Right ventricle myocardium inferior (tissue), 1 donor: ENCODE data around the gene RNF187. TPM values are rescaled to one million over a fixed set of nuclear protein-coding genes. Genes with fewer than 3 reads are reported as not detected.

Experiments used
- ATAC-seq: fragments of 200-7000 bp; cut with Tn5 transposase; one replicate; pipeline ENCODE4 v1.9.1; 2020; ENCODE audit warnings: mild to moderate bottlenecking, moderate library complexity
- DNase-seq: peaks from one replicate; pipeline ENCODE4 v3.0.0; 2021; ENCODE audit errors: missing footprints
- intact Hi-C: fragments of 100-400 bp; cut with DNase I; formaldehyde crosslinking; loops from one replicate; pipeline ENCODE4 v1.11.0; 2022
- long read RNA-seq: library from polyadenylated mRNA; unstranded; transcript quantifications from one replicate; pipeline ENCODE4 v2.0.0, GENCODE V29; 2021
- total RNA-seq: library from RNA; stranded (reverse); fragmentation: NEBNext Ultra II Directional; extraction: Animal tissue kit (Norgen Biotek cat#: 25700); gene quantifications from one replicate; pipeline ENCODE4 v1.2.1, GENCODE V29; 2021
- donor health status: DM: no; HTN: yes; CAD: no; lungs with severe emphysema.

Gene RNF187
- 85.4 TPM for total RNA-seq
- long read RNA-seq, transcript RNF187-201 (4 exons, 3,017 nt) = major isoform, 129 of 163 reads
- long read RNA-seq, partial matches to known transcripts = 2 of 163 reads
- long read RNA-seq, other reads (novel, unspliced or antisense) = 32 of 163 reads

DNA sequence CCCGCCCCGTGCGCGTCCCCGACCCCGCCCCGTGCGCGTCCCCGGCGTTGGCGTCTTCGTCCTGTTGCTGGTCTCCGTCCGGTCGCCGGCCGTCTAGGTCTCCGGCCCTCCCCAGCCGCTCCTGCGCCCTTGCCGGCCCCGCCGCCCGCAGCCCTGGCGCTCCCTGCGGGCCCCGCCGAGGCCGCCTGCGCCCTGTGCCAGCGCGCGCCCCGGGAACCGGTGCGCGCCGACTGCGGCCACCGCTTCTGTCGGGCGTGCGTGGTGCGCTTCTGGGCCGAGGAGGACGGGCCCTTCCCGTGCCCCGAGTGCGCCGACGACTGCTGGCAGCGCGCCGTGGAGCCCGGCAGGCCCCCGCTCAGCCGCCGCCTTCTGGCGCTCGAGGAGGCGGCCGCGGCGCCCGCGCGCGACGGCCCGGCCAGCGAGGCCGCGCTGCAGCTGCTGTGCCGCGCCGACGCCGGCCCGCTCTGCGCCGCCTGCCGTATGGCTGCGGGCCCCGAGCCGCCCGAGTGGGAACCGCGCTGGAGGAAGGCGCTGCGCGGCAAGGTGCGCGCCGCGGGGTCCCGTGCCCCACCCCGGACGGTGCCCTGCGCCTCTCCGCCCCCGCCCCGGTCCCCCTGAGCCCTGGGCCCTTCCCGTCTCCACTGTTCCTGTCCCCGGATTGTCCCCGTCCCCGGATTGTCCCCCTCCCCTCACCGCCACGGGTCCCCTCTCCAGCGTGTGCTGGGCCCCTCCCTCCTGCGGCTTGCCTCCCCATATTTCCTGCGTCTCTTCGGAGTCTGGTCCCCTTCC, at the start of gene RNF187:
RNF187 (plus strand) TSS at position 47 of the 789 bp plus-strand sequence.
- intact Hi-C loops = loop anchor here (10.0 kb wide), 1 partner anchor 113 kb away; no protein-coding TSS in a partner anchor
- peak; percentile 95 for DNase-seq
- peak; percentile 91 for ATAC-seq

DNA sequence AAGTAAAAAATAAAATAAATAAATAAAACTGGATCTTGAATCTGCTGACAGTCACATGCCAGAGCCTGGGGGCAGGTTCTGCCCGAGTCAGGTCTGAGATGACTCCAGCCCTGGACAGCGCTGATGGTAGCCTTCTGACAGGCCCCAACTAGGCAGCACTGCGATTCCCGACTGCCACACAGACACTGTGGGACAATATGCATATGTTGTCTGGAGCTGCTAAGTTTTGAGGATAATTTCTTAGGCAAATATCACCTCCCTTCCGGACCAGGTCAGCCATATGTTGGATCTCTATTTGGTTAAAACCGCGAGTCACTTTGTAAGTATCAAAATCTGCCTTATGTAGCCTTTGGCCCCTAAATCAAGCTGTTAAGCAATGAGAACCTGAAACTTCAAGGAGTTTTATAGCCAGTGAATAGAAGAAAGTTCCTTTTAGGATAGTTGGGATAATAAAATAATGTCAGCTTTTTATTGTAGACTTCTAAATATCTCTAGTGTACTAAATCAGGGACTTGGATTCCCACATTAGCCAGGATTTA, 49.7 kb upstream of the RNF187 start:
- DNase-seq (peak; percentile 22), ATAC-seq (no peak)
- intact Hi-C loops = no loop called here

DNA sequence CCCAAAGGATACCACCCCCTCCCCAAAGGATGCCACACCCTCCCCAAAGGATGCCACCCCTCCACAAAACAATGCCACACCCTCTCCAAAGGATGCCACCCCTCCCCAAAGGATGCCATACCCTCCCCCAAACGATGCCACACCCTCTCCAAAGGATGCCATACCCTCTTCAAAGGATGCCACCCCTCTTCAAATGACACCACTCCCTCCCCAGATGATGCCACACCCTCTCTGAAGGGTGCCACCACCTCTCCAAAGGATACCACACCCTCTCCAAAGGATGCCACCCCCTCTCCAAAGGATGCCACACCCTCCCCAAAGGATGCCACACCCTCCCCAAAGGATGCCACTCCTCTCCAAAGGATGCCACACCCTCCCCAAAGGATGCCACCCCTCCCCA, 48.9 kb upstream of the RNF187 start:
- intact Hi-C loops = no loop called here
- ATAC-seq (no peak), DNase-seq (peak; percentile 15)

DNA sequence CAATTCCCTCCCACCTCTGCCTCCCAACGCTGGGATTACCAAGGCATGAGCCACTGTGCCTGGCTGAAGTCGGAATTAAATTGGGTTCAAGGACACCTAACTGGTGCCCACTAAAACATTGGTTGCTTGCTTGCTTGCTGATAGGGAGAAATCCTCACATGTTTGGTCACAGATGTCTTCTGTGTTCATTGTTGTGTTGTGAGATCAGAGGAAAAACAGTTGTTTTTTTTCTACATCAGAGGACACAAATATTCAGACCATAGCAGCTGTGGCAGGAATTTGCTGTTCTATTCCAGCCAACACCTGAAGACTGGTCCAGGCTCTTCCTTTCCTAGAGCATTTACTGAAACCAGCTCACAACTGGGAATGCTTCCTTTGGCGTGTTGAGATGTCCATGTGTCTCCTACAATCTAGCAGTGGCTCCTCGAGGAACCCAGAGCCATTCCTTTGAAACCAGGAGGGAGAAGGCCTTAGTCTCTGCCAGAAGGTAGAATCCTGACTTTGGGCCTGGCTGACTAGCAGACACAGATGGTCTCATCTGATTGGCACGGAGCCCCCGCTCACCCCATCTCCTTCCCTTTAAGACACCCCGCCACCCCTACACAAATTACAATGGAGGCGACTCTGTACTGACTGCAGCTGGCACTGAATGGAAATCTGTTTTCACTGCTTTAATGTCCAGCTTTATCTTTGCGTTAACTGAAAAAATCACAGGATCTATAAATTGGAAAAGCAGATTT, 46.3 kb upstream of the RNF187 start:
- no peak for ATAC-seq
- DNase-seq = no peak
- intact Hi-C loops = no loop called here

DNA sequence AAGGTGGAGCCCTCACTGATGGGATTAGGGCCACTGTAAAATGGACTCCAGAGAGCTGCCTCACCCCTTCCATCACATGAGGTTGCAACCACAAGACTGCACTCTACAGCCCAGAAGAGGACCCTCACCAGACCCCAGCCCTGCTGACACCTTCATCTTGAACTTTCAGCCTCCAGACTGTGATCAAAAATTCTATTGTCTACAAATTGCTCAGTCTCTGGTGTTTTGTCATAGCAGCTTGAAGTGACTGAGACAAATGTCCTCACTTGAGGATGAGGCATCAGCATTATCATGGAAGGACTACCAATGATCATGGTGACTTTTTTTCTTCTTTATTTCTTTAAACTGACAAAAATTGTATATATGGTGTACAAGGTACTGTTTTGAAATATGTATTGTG, 43.8 kb upstream of the RNF187 start:
- ATAC-seq (no peak), DNase-seq (no peak)
- intact Hi-C loops = no loop called here

DNA sequence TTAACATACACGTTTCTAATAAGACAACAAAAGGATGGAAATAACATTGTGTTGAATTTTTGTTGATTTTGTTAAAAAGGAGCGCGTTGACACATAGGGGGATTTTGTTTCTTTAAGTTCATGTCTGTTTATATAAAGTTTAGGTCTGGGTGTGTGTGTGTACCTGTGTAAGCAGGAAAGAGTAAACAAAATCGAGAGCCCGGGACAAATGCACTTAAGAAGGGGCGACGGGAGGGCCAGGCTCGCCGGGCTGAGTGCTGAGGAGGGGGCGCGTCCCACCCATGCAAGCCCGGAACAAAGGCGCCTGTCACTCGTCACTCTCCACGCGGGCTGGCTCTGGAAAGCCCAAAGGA, 41.7 kb upstream of the RNF187 start:
- DNase-seq (no peak), ATAC-seq (no peak)
- intact Hi-C loops = no loop called here

DNA sequence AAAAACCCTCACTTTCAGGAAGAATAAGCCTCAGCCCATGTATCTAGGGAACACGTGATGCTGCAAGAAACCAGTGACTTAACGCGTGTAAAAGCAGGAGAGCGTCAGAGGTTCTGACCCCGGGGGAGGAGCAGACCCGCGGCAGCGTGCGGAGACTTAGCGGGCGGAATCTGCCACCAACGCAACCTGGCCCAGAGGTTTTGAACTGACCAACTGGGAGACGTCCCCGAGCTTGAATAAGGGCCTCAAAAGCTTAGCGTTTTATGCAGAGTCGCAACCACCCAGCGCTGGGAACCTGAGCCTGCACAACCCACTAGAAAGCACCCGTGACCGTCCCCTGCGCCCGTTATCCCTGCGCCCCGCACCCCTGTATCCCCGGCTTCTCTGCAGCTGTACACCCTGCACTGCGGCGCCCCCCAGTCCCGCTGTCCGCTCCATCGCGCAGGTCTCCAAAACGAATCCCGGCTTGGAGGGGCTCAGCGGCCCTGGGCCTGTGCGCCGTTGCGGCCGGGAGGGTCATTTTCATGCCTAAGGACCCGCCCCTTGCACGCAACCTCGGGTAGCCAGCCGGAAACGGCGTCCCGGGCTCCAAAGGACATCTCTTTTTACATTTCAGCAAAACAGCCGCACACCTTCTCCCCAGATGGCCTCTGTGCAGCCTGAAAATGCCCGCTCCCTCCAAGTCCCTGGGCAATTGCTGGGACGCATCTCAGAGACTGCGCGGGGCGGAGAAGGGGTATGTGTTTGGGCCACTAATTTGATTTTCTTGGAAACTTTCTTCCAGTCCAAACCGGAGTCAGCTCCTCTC, 41.1 kb upstream of the RNF187 start:
- peak; percentile 61 for ATAC-seq
- no peak for DNase-seq
- intact Hi-C loops = no loop called here

DNA sequence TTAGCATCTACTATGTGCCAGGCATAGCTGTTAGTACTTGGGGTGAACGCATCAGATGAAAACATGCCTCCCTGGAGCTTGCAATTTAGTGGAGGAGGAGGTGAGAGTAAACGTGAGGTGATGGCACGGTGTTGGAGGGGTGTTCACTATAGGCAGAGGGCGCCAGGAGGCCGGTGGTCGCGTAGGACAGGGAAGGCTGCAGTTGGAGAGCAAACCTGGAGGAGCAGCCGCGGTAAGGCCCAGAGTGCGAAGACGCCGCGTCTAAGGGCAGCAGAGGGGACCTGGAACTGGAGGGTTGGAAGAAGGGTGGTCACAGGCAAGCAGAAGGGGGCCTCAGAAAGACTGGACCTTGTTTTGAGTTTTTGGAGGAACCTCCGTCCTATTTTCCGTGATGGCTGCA, 40.3 kb upstream of the RNF187 start:
- DNase-seq = no peak
- intact Hi-C loops = no loop called here
- ATAC-seq = no peak

DNA sequence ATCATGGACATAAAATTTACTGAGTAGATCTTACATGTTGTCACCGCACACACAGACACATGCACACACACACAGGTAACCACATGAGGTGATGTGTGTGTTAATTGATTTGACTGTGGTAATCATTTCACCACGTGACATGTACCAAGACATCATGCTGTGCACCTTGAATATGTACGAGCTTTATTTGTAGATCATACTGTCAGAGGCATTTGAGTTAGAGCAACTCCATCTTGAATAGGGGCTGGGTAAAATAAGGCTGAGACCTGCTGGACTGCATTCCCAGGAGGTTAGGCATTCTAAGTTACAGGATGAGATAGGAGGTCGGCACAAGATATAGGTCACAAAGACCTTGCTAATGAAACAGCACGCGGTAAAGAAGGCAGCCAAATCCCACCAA, 38.8 kb upstream of the RNF187 start:
- ATAC-seq (no peak), DNase-seq (no peak)
- intact Hi-C loops = no loop called here

DNA sequence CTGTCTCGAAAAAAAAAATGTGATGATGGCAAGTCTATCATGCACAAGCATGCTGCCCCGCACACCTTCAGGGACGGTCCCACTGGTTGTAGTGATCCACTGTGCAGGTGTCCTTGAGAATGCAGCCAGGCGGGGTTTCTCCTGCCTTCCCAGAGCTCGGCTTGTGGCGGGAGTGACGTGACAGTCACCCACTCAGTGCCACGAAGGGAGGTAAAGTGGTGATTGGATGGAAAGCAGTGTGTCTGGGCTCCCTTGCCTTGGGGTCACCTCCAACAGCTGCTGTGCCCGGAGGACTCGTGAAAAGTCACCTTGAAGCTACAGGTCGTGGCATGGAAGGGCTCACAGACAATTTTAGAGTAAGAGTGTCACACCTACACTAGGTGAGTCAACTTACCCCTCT, 37.0 kb upstream of the RNF187 start:
- ATAC-seq (no peak), DNase-seq (no peak)
- intact Hi-C loops = no loop called here

DNA sequence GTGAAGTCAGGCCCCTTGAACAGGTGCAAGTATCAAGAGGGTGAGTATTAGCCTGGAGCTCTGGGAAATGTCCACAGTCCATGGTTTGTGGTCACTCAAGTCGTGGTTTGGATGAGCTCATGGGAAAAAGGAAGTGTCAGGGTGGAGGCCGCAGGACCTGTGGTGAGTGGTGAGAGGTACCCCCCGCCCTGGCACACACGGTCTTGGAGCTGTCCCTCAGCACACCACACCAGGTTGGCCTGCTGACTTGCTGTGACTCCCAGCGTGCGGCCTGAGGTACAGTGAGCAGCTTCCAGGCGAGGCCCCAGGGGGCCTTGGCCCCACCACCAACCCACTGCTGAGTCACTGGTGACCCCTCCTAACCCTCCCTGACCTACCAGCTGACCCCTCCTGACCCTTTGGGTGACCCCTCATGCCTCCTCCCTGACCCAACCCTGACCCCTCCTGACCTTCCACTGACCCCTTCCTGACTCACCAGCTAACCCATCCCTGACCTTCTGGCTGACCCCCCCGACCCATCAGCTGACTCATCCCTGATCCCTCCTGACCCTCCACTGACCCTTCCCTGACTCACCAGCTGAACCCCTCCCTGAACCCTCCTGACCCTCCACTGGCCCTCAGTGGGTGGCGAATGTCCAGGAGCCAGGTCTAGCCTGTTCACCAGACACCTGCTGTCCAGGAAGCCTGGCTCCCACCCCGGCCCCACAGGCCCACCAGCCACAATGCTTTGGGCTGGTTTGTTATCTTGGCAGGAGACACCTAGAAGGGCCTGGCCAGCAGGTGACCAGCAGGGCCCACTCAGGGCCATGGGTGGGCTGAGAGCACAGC, 34.8 kb upstream of the RNF187 start:
- intact Hi-C loops = no loop called here
- DNase-seq = no peak
- no peak for ATAC-seq

DNA sequence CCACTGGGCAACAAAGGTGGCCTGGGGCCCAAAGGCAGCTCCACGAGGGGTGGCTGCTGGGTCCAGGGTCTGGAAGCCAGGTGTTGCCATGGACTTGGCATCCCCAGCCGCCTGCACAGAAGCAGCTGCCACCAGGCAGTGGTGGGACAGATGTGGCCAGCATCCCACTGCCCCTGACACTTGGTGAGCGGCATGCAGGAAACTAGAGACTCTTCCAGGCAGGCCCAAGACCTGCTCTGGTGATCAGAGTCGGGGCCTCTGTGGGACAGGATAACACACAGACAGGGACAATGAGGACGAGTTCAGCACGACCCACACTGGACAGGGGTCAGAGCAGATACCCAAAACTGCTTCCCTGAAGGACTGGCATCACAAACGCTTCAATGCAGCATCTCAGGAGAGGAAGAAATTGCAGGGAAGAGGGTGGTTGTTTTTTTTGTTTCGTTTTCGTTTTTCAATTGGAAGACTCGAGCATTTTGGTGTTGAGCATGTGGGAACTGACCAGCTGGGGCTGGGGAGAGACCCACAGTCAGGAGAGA, 34.1 kb upstream of the RNF187 start:
- intact Hi-C loops = no loop called here
- no peak for DNase-seq
- no peak for ATAC-seq

DNA sequence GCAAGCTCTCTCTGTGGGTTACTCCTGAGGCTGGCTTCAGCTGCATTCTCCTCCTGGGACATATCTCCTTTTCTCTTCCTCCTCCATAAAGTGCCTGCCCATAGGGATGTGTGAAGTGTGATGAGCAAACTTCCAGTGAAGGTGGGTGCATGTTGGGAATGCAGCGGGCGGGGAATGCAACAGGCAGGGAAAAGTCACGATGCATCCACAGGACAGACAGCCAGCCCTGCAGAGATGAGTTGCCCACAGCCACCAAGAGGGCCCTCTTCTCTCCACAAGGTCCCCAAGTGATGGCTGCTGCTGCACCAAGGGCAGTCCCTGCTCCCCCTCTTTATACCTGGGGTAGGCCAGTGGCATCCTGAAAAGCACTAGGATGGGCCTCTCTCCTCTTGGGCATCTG, 33.6 kb upstream of the RNF187 start:
- intact Hi-C loops = no loop called here
- ATAC-seq (no peak), DNase-seq (no peak)

DNA sequence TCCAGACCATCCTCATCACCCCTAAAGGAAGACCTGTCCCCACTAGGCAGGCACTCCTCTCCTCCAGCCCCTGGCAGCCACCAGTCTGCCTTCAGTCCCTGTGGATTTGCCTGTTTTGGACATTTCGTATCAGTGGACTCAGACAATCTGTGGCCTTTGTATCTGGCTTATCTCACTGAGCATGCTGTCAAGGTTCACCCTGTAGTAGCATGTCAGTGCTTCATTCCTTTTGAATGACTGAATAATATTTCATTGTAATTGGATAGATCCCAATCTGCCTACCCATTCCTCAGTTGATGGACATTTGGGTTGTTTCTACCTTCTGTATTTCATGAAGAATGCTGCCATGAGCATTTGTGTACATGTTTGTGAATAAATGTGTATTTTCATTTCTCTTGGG, 32.9 kb upstream of the RNF187 start:
- intact Hi-C loops = no loop called here
- DNase-seq (no peak), ATAC-seq (no peak)

DNA sequence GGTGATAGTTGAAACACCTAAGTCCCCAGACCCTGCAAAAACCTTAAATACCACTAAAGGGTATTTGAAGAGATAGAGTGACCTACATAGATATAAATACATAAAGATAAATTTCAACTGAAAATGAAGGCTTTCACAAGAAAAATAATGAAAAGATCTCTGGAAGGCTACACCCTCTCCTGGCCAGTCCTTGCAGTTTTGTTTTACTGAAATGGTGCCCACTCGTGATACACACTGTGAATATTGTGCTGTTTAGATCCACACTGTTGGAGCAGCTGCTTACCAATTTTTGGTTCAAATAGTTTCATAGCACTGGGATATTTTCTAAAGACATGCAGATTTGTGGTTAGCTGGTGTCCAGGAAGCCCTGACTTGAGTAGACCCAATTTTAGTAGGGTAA, 31.5 kb upstream of the RNF187 start:
- ATAC-seq (no peak), DNase-seq (no peak)
- intact Hi-C loops = loop anchor here (5.0 kb wide), 2 partner anchors 48 to 78 kb away; partner anchors contain the start of gene TRIM11

DNA sequence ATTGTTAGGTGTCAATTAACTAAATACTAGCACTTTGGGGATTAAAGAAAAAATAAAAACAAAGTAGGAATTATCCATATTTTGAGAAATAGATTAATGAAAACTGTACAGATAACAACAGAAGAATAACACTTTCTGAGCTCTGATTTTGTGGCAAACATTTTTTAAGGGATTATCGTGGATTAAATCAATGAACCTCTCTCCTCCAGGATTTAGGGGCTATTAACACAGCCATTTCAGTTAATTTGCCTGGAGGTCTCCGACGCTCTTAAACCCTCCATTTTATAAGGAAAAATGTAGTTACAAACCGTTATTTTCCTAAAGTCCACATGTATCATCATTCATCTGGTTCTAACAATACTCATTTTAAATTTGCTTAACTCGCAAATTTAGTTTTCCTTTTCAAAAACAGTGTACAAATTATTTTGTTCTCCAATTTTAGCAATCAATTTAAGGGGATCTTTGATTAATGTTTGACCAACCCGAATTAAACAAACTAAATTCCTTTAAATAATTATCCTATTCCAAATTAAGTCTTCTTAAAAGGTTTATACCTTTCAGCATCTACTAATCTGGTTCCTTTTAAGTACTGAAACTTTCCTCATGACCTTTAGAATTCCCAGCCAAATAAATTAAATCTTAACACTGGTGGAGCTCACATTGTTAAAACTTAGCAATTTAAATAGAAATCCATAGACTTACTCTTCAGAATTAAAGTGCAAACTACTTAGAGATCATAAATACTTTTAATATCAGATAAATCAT, 30.7 kb upstream of the RNF187 start:
- DNase-seq (no peak), ATAC-seq (no peak)
- intact Hi-C loops = loop anchor here (5.0 kb wide), 2 partner anchors 49 to 79 kb away; partner anchors contain the start of gene TRIM11

DNA sequence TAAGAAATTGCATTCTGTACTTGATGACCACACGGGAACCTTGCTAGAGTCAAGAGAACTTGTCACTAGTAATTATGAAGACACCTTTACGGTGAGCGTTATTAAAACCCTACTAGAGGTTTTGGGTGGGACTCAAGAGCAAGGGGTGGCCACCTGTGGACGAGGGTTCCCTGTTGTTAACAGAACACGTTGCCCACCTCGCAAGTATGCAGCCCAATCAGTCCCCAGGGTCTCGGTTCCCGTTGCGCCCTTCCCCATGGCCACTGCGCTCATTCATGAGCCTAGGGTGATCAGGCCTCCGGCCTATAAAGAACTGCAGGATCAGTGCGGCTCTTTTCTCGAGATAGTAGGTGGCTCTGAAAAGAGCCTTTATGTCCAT, 30.2 kb upstream of the RNF187 start:
- ATAC-seq (peak; percentile 5), DNase-seq (no peak)
- intact Hi-C loops = loop anchor here (5.0 kb wide), 2 partner anchors 50 to 80 kb away; partner anchors contain the start of gene TRIM11
